Suprapubic skin (tissue), 3 donors: Measurements from ENCODE around the gene PCDHA1.

ENCODE experiments used
- CTCF ChIP-seq, 2 donors: fragments of 200-600 bp in 1 of 2; fragments of 450-650 bp in 1 of 2; sonication (generic) in 1 of 2; IDR thresholded peaks; one replicate each; pipeline ENCODE4 v1.5.1; 2016 to 2019; ENCODE audit warnings: antibody characterized with exemption in 2 of 2, mild to moderate bottlenecking in 1 of 2, moderate library complexity in 1 of 2
- POLR2AphosphoS5 ChIP-seq, 3 donors: sonication (generic); formaldehyde crosslinking; IDR thresholded peaks; one replicate each; pipeline ENCODE4 v1.6.1; 2017; ENCODE audit warnings: antibody characterized with exemption in 3 of 3

- no peak for TF ChIP-seq CTCF (IDR thresholded peaks at IDR 0.05)
- TF ChIP-seq POLR2AphosphoS5 (IDR thresholded peaks at IDR 0.05) = no peak
These were observed 192.3 kb downstream of the PCDHA1 start for GRCh38 chr5:140978260-140978659.
